Muscle layer of colon (tissue), 2 donors: Measurements from ENCODE around the gene MSI2.

Source experiments
- H3K27ac ChIP-seq: one replicate; pipeline ENCODE4 v1.7.0; 2013; ENCODE audit warnings: low read depth, mild to moderate bottlenecking, low read length, moderate library complexity
- H3K27me3 ChIP-seq, 2 donors: one replicate each; pipeline ENCODE4 v1.7.0; 2013; ENCODE audit warnings: low read length in 2 of 2, mild to moderate bottlenecking in 2 of 2; ENCODE audit not compliant: insufficient read depth in 2 of 2, control insufficient read depth in 1 of 2
- H3K36me3 ChIP-seq: one replicate; pipeline ENCODE4 v1.7.0; 2013; ENCODE audit warnings: mild to moderate bottlenecking, low read length; ENCODE audit not compliant: insufficient read depth
- H3K4me1 ChIP-seq: one replicate; pipeline ENCODE4 v1.7.0; 2013; ENCODE audit warnings: mild to moderate bottlenecking, low read length; ENCODE audit not compliant: insufficient read depth
- H3K4me3 ChIP-seq, 2 donors: one replicate each; pipeline ENCODE4 v1.7.0; 2013; ENCODE audit warnings: low read length in 2 of 2, low read depth in 1 of 2, mild to moderate bottlenecking in 1 of 2, moderate library complexity in 1 of 2
- H3K9ac ChIP-seq: one replicate; pipeline ENCODE4 v1.7.0; 2013; ENCODE audit warnings: low read length
- H3K9me3 ChIP-seq: one replicate; pipeline ENCODE4 v1.7.0; 2013; ENCODE audit warnings: mild to moderate bottlenecking, low read length
- donor health status: abdominal sarcoma.
- donor health status: Adenocarcinoma of cecum.

The MSI2 gene

DNA sequence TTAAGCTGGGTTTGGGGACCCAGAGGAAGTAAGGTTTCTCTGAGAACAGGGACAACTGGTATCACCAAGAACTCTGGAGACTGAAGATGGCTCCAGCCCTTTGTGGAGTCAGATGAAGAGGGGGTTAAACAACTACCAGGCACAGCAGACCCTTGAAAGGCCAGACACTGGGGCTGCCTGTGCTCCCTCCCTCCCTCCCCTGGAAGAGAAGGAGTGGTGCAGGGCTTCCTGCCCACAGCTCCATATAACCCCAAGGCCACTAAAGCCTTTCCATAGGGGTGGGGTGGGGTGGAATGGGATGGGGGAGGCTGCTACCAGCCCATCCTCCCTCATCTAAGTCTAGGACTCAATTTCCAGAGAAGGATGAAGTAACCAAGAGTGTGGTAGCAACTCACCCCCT is 422.1 kb downstream of the MSI2 start:
- Histone ChIP-seq H3K4me3 (no peak overlapping the region), H3K36me3 (no peaks in the 10 kb centered on the region), H3K9ac (no peak overlapping the region), H3K27ac (no peak overlapping the region), H3K9me3 (no peaks in the 10 kb centered on the region), H3K27me3 (no peaks in the 10 kb centered on the region), H3K4me1 (no peaks in the 10 kb centered on the region)

DNA sequence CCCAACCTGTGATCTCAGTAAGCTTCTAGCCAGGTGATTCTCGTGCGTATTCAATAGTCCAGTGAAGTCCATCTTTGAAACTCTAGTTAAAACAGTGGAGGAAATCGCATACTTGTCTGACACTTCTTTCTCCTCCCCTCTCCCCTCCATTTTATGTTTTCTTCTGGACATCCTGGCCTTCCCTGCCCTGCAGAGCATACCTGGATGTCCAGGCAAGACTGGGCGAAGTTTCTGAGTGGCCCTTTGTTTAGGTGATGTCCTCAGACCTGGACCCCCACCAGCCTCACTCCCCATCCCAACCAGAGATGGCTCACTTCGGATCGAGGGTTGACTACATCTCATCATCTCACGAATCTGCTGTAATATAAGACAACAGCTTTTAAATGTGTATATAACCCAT is 423.0 kb downstream of the MSI2 start:
- Histone ChIP-seq H3K27ac (no peak overlapping the region), H3K36me3 (no peaks in the 10 kb centered on the region), H3K4me1 (no peaks in the 10 kb centered on the region), H3K9ac (no peak overlapping the region), H3K27me3 (no peaks in the 10 kb centered on the region), H3K9me3 (no peaks in the 10 kb centered on the region), H3K4me3 (no peak overlapping the region)

DNA sequence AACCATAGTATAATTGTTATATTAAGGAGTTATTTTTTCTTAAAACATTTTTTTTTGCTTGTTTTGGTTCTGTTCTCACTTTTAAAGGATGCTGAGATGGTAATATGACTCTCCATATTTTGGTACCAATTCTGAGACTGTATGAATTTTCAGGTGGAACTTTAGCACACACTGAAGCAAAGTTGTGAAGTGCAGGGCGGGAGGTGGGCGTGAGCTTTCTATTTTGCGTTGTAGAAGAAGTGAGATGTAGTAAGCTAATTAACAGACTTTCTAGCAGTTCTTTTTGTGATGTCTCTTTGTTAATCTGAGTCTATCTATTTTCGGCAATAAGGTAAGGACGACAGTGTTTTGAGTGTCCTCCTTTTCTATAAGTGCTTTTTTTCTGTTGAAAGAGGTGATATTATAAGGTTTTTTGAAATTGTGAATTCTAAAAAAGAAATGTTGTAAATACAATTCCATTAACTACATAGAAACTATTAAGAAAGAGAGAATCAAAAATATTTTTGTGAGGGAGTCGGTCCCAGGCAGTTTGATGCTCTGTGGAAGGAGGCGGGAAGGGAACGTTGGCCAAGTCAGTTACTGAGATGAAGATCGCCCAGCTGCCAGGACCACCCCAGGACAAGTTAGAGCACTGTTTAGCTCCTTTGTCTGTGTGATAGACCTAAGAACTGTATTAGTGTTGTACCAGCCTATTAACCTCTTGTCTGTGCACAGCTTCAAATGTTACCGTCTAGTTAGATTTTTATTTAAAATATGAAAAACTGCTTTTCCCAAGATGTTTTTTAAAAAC is 423.8 kb downstream of the MSI2 start:
- no peak overlapping the region for H3K4me3 ChIP-seq
- H3K27me3 ChIP-seq = no peaks in the 10 kb centered on the region
- no peak overlapping the region for H3K27ac ChIP-seq
- no peaks in the 10 kb centered on the region for H3K36me3 ChIP-seq
- H3K9me3 ChIP-seq = no peaks in the 10 kb centered on the region
- no peaks in the 10 kb centered on the region for H3K4me1 ChIP-seq
- H3K9ac ChIP-seq = no peak overlapping the region

GRCh38 chr17:57682701-57683100 is 426.4 kb downstream of the MSI2 start:
- H3K9ac ChIP-seq = no peak overlapping the region

DNA sequence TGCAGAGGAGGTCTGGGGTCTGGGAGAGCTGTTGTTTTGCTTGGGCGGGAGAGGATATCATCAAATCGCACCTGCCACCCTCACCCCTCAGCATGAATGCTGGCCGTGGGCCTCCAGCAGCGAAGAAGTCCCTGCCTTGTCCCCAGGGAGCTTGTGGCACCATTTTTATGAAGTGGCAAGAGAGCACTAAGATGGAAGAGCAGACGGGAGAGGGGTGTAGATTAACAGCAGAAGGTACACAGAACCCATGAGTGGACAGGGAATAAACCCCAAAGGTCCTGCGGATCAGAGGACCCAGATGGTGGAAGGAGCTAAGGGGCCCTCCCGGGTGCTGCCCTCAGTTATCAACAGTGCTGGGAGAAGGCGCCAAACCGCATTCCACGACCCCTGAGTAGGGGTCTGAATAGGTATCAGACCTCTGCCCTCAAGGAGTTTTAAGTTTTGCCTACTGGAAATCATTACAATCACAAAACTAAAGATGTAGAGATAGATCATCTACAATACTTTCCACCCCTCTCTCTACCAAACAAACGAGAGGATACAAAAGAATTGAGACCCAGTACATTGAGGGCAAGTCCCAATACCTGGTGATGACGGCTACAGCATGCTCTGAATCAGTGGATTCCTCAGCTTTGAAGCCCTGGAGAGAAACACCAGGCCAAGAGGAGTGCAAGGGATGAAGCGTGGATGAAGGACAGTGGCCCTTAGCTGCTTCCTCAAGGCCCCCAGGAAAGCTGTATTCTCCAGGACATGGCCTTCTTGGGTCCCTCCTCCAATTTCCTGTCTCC is 428.6 kb downstream of the MSI2 start:
- Histone ChIP-seq H3K9ac (no peak overlapping the region), H3K4me1 (no peaks in the 10 kb centered on the region), H3K4me3 (no peak overlapping the region), H3K27ac (no peak overlapping the region), H3K9me3 (no peaks in the 10 kb centered on the region), H3K36me3 (no peaks in the 10 kb centered on the region), H3K27me3 (no peaks in the 10 kb centered on the region)

More at GRCh38 chr17:57682701-57683100, 426.4 kb downstream of the MSI2 start:
- H3K4me1 ChIP-seq = no peaks in the 10 kb centered on the region
- H3K9me3 ChIP-seq = no peaks in the 10 kb centered on the region
- no peaks in the 10 kb centered on the region for H3K27me3 ChIP-seq
- no peak overlapping the region for H3K4me3 ChIP-seq
- no peak overlapping the region for H3K27ac ChIP-seq
- no peaks in the 10 kb centered on the region for H3K36me3 ChIP-seq

- Histone ChIP-seq H3K4me3 (no peak overlapping the region), H3K4me1 (no peaks in the 10 kb centered on the region), H3K36me3 (no peaks in the 10 kb centered on the region), H3K9ac (no peak overlapping the region), H3K9me3 (no peaks in the 10 kb centered on the region), H3K27ac (no peak overlapping the region), H3K27me3 (no peaks in the 10 kb centered on the region)
Observed at GRCh38 chr17:57685499-57686132, 429.3 kb downstream of the MSI2 start.

DNA sequence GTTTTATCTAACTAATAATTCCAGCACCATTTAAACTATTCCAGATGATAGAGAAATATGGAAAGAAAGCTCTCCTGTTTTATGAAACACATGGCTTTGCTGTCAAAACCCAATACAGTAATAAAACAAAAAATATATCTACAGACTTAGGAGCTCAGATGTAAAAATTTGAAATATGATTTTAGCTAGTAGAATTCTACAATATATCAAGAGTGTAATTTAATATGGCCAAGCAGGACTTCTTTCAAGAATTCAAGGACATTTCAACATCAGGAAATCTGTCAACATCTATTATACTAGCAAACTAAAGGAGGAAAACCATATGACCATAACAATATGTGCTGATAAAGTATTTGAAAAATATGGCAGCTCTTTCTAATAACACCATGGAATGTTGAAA is 431.3 kb downstream of the MSI2 start:
- H3K4me1 ChIP-seq = no peaks in the 10 kb centered on the region
- H3K9ac ChIP-seq = no peak overlapping the region
- no peaks in the 10 kb centered on the region for H3K36me3 ChIP-seq
- no peaks in the 10 kb centered on the region for H3K9me3 ChIP-seq
- no peak overlapping the region for H3K4me3 ChIP-seq
- H3K27me3 ChIP-seq = no peaks in the 10 kb centered on the region
- H3K27ac ChIP-seq = no peak overlapping the region

- Histone ChIP-seq H3K9ac (no peak overlapping the region), H3K27me3 (no peaks in the 10 kb centered on the region), H3K4me1 (no peaks in the 10 kb centered on the region), H3K4me3 (no peak overlapping the region), H3K36me3 (no peaks in the 10 kb centered on the region), H3K27ac (no peak overlapping the region), H3K9me3 (no peaks in the 10 kb centered on the region)
Observed at GRCh38 chr17:57689254-57689653, 432.9 kb downstream of the MSI2 start.

- no peak overlapping the region for H3K27ac ChIP-seq
- H3K9ac ChIP-seq = no peak overlapping the region
- H3K9me3 ChIP-seq = no peaks in the 10 kb centered on the region
- no peaks in the 10 kb centered on the region for H3K36me3 ChIP-seq
- no peaks in the 10 kb centered on the region for H3K4me1 ChIP-seq
- no peak overlapping the region for H3K4me3 ChIP-seq
- H3K27me3 ChIP-seq = no peaks in the 10 kb centered on the region
Observed at GRCh38 chr17:57691939-57692338, 435.6 kb downstream of the MSI2 start.

GRCh38 chr17:57692770-57693169 is 436.4 kb downstream of the MSI2 start:
- no peak overlapping the region for H3K27ac ChIP-seq
- H3K27me3 ChIP-seq = no peaks in the 10 kb centered on the region
- no peak overlapping the region for H3K4me3 ChIP-seq
- H3K9me3 ChIP-seq = no peaks in the 10 kb centered on the region
- no peaks in the 10 kb centered on the region for H3K36me3 ChIP-seq
- no peak overlapping the region for H3K9ac ChIP-seq
- no peaks in the 10 kb centered on the region for H3K4me1 ChIP-seq

DNA sequence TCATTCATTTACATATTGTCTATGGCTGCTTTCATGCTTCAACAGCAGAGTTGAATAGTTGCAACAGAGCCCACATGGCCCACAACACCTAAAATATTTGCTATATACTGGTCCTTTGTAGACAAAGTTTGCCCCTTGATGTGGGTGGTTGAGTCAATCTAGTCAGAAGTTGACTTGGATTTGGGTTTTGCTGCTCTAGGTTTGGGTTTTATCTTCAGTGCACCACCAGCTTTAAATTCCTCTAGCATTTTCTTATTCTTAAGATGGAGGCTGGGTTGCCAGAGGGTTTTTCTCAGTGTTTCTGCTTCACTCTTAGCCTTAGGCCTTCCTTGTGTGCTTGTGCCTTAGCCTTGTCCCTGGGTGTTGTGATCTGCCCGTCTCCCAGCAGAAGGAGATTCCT is 437.7 kb downstream of the MSI2 start:
- no peaks in the 10 kb centered on the region for H3K4me1 ChIP-seq
- H3K27ac ChIP-seq = no peak overlapping the region
- no peaks in the 10 kb centered on the region for H3K27me3 ChIP-seq
- no peaks in the 10 kb centered on the region for H3K9me3 ChIP-seq
- H3K4me3 ChIP-seq = no peak overlapping the region
- no peak overlapping the region for H3K9ac ChIP-seq
- no peaks in the 10 kb centered on the region for H3K36me3 ChIP-seq
